ENCODE results near the gene TBC1D3B.
A peak's percentile ranks its signal among the peaks of the same experiment; 100 is the strongest.
"Not testable (repeated sequence)": the region's sequence is repeated elsewhere in the genome, so short reads cannot be mapped to it uniquely, and the experiment has no call there.

Gene TBC1D3B

DNA sequence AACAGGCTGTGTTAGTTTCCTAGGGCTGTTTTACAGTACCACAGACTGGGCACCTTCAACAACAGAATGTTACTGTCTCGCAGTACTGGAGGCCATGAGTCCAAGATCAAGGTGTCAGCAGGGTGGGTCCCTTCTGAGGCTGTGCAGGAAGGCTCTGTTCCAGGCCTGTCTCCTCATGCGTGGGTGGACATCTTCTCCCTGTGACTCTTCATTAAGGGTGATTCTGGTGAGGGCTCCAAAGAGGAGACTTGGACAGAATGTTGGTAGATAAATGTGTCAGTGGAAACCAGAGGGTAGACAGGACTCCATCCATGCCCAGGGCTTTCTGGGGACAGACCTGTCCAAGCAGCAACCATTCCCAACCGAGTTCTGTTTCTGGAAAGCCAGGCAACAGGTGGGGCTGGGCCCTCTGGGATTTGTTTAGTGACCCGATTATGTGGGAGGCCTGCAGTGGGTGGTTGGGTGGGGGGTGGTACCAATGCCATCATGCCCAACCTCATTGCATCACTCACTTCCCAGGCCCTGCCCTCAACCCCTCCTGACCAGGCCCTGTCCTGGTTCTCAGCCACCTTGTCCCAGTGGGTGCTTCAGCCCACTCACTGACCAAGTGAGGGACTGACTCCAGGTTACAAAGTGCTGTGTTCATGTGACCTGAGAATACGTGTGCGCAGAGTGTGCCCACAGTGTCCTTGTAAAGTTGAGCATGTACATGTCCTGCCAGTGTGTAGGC, 5.2 kb upstream of the TBC1D3B start:
- not testable (repeated sequence) for DNase-seq (ENCODE audit: low spot score)

DNA sequence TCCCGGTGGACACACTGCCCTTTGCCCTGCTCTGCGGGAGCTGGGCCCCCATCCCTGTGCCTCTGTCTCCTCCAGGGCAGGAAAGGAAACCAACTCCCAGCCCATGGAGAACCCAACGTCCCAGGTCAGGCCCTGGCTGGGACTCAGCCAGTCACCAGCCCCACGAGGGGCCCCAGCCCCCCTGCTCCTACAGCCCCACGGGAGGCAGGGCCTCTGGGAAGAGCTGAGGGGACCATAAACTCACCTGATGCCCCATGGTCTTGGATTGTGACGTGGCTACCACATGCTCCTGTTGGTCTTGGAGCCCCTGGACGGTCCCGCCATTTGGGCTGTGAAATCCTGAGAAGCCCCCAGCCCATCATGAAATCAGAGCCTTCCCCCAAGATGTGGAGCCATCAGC, 7.6 kb downstream of the TBC1D3B start:
- not testable (repeated sequence) for DNase-seq (ENCODE audit: low spot score)

DNA sequence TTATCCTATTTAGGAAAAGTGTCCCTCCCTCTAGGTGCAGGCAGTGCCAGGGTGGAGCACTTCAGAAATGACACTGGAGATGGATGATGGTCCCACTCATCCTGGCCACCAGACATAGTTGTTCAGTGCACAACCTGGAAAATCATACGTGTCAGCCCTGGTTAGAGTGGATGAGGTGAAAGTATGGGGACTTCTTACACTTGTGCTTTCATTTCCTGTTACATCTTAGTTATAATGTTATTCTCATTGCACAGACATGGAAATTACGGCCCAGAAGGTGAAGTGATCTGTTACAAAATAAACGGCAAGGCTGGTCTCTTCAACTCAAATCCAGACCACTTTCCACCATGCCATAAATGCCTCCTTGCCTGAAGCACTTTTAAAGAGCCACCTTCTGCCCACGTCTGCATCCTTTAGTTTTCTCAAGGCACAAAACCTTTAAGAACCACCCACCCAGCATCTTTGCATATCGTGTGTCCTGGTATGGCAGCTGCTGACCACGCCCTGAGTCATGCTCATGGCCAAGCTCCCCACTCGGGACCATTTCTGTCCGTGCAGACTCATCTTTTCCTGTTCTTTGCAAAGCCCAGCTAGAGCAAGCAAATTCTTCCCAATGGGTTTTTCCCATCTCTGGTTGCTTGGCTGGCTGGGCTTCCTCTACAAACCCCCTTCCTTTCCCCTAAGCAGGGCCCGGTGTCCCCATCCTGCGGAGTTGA, 22.4 kb downstream of the TBC1D3B start:
- no peak for DNase-seq (ENCODE audit: low spot score)

- no peak for DNase-seq (ENCODE audit: low spot score)
These were observed 23.8 kb downstream of the TBC1D3B start for GRCh38 chr17:36152639-36153120.

DNA sequence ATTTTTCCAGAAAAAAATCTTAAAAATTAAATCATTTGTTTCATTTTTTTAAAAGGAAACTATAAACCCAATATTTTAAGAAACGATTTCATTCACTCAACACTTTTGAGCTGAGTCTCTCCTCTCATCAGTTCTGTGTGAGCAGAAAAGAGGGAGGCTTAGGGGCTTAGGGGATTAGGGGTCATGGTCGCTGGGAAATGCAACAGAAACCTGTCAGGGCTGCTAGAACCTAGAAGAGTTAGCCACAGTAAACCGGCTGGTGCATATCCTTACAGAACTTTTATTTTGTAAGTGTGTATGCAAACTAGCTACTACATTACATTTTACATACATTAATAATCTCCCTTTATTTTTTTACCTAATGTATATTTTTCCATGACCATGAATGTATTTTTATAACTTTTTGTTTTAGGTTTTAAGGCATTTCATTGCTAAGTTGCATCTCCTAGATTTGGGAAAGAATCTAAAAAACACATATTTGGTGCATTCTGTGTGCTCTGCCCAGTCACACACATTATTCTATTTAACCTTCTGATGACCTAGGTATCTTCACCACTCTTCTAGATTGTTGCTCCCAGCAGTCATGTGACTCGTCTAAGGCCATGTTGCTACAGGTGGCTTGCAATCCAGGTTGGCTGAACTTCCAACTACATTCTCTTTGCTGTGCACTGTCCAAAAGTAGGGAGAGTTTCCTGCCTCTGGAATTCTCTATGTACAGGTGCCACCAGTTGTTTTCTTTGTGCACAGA, 24.4 kb downstream of the TBC1D3B start:
- no peak for DNase-seq (ENCODE audit: low spot score)

GRCh38 chr17:36149296-36149820, 27.1 kb downstream of the TBC1D3B start:
- no peak for DNase-seq (ENCODE audit: low spot score)

DNA sequence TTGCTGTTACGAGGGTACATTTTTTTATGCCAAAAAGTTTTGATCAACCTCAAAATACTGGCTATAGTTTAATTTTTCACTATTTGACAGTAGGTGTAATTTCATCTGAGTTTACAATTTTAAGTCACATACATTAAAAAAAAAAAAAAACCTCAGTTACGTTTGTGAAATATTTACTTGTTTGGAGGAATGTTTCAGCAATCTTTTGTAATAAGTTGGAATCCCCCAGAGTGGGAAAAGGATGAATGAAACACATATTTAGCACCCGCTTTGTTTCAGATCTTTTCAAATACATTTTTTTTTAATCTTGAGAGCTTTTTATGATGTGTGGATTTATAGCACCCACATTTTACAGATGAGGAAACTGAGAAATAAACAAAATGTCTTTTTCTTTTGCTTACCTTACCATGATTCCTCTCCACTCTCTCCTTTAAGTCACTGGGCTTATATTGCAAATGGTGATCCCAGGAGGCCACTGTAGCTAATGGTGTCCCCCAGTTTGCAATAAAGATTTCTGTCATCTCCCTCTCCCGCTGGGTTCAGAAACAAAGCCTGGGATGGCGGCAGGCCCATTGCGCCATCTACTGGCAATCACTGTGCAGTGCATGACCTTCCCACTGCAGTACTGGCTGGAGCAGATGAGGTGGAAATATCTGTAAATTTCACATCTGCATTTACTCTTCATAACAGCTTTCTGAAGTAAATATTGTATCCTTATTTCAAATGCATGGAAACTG, 27.7 kb downstream of the TBC1D3B start:
- DNase-seq (ENCODE audit: low spot score) = peak; percentile 69

DNA sequence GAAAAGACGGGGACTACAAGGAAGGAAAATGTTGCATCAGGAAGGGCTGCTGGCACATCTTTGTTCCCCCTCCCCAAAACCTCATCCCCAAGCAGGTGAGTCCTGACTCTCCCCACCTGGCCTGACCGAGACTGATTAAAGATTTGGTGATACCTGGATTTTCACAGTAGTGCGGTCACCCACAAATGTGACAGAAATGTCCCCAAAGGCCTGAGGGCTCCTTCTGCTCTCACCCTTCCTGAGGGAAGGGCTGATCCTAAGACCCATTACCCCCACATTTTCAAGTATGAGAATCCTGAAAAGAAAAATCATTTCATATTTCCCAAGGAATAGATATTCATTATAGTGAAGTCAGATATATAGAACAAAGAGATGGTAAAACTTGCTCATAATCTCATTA, 28.8 kb downstream of the TBC1D3B start:
- no peak for DNase-seq (ENCODE audit: low spot score)

DNA sequence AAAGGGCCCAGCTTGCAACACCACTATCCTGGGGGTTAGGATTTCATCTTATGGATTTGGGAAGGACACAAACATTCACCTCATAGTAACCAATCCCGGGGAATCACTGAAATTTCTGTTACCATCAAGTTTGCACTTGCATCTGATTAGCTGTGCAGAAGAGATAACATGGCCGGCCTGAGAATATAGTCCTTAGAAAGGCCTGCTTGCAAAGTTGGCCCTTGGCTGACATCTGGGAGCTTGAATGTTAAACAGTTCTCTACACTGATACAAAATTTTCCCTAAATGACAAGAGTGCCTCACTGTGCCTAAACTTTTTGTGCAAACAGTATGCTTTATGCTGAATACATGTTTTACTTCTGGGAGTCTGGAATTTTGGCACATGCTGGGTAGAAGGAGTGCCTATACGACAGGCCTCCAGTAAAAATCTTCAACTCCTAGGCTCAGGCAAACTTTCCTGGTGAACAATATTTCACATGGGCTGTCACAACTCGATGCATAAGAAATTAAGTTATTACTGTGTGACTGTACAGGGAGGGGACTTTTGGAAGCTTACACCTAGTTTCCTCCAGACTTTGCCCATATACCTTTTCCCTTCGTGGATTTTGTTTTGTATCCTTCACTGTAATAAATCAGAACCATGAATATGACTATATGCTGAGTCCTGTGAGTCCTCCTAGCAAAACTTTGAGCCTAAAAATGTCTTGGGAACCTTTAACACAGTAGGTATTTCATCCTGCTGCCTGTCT, 31.3 kb downstream of the TBC1D3B start:
- no peak for DNase-seq (ENCODE audit: low spot score)

DNA sequence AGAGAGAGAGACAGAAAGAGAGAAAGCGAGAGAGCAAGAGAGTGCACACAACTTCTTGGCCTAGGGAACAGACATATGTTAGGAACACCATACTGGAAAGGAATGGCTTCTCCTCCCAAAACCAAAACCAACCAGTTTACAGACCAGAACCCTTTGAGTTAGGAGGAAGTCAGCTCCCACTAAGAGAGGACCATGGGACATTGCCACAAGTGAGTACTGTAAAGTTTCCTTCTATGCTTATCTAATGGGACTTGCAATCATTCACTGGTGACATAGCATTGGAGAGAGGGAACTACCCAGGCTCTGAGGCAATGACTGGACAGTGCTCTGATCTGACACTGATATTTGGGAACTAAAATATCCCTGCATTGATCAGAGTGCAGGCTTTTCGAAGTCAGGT, 32.4 kb downstream of the TBC1D3B start:
- DNase-seq (ENCODE audit: low spot score) = no peak

GRCh38 chr17:36142806-36143205, 33.6 kb downstream of the TBC1D3B start:
- no peak for DNase-seq (ENCODE audit: low spot score)

GRCh38 chr17:36142235-36142634, 34.2 kb downstream of the TBC1D3B start:
- no peak for DNase-seq (ENCODE audit: low spot score)

- no peak for DNase-seq (ENCODE audit: low spot score)
These were observed 40.0 kb downstream of the TBC1D3B start for GRCh38 chr17:36136439-36136838.

DNA sequence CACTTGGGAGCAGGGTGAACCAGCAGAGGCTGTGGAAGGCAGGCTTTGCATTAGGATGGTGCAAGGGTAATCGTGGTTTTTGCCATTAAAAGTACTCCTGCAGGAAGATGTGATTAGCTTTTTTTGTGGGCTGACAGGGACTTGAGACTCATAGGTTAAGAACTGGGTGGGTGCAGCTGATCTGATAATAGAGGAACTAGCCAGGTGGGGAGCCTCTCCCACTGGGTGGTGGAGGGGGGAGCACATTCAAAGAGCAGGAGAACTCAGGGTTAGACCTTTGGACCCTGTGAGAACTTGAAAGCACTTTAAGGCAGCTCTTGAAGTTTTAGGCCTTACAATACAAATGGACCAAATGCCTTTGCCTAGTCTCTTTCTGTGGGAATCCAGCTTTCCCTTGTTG, 40.4 kb downstream of the TBC1D3B start:
- DNase-seq (ENCODE audit: low spot score) = no peak

DNA sequence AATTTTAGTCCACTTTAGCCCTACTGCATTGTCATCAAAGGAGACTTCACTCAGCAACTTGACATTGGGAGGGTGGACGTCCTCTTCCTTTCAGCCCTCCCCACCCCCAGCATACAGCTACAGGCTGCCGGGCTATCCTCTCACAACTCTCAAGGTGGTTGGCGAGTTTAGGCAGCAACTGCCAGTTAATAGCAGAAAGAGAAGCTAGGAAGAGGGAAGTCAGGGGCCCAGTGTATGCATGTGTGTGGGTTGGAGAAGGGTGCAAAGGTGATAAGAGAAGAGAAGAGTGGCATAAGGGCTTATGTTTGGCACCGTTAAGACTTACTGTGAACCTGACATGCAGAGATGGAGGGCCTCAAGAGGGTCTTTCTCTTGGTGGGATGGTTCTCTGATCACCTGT, 41.0 kb downstream of the TBC1D3B start:
- no peak for DNase-seq (ENCODE audit: low spot score)

GRCh38 chr17:36133602-36134236, 42.7 kb downstream of the TBC1D3B start:
- no peak for DNase-seq (ENCODE audit: low spot score)

GRCh38 chr17:36132421-36132831, 44.0 kb downstream of the TBC1D3B start:
- DNase-seq (ENCODE audit: low spot score) = no peak

DNA sequence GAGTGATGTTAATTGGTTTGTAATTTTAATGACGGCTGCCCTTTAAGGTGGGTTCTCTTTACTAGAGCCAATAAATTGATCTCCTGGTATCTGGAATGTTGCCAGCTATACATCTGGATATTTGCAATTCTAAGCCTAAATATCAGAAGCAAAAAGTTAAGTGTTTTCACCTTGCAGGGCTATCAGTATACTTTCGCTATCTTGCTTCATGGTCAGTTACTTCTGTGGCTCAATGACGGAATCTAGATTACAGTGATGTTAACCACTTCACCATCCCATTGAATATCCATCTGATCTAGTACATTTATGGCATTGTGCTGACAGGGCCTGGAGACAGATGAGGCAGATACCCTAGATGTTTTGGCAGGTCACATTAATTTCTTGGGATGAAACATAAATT, 44.5 kb downstream of the TBC1D3B start:
- no peak for DNase-seq (ENCODE audit: low spot score)

- DNase-seq (ENCODE audit: low spot score) = no peak
These were observed 45.0 kb downstream of the TBC1D3B start for GRCh38 chr17:36131421-36131820.

DNA sequence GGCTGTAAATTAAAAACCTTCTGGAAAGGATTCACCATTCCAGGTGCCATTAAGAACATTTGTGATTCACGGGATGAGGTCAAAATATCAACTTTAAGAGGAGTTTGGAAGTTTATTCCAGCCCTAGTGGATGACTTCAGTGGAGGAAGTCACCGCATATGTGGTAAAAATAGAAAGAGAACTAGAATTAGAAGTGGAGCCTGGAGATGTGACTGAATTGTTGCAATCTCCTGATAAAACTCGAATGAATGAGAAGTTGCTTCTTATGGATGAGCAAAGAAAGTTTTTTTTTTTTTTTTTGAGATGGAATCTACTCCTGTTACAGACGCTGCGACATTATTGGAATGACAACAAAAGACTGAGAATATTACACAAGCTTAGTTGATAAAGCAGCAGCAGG, 46.1 kb downstream of the TBC1D3B start:
- no peak for DNase-seq (ENCODE audit: low spot score)

GRCh38 chr17:36129616-36130015, 46.8 kb downstream of the TBC1D3B start:
- DNase-seq (ENCODE audit: low spot score) = no peak

Measured in kidney capillary endothelial cell (primary cell).